Esophagus muscularis mucosa (tissue), 4 donors: ENCODE measurements around the gene ENTREP1. TPM values are rescaled to one million over a fixed set of nuclear protein-coding genes. Genes with fewer than 3 reads are reported as not detected.
"Not testable (repeated sequence)": the region's sequence is repeated elsewhere in the genome, so short reads cannot be mapped to it uniquely, and the experiment has no call there.

Source experiments
- DNase-seq: peaks from one replicate; pipeline ENCODE4 v3.0.0-alpha.2; 2017; ENCODE audit errors: extremely low spot score
- H3K27ac ChIP-seq, 4 donors: fragments of 200-600 bp; sonication (generic); replicated peaks in 1 of 4; 1 replicate in 3 of 4; 2 replicates in 1 of 4; pipeline ENCODE4 v1.5.1; 2016 to 2019; ENCODE audit warnings: mild to moderate bottlenecking in 1 of 4
- H3K27me3 ChIP-seq, 4 donors: fragments of 200-600 bp; sonication (generic); one replicate each; pipeline versions ENCODE4 v1.5.1 to v1.6.0; 2016 to 2019
- H3K36me3 ChIP-seq, 4 donors: fragments of 200-600 bp; sonication (generic); one replicate each; pipeline ENCODE4 v1.5.1; 2016 to 2019
- H3K4me1 ChIP-seq, 4 donors: fragments of 200-600 bp; sonication (generic); one replicate each; pipeline ENCODE4 v1.5.1; 2016 to 2019
- H3K4me3 ChIP-seq, 4 donors: fragments of 200-600 bp; sonication (generic); 1 replicate in 2 of 4; 2 replicates in 2 of 4; pipeline ENCODE4 v1.5.1; 2016 to 2019; ENCODE audit warnings: mild to moderate bottlenecking in 4 of 4, moderate library complexity in 1 of 4
- H3K9me3 ChIP-seq, 4 donors: fragments of 200-600 bp; sonication (generic); 1 replicate in 3 of 4; 2 replicates in 1 of 4; pipeline ENCODE4 v1.5.1; 2016 to 2019
- CTCF ChIP-seq, 3 experiments: fragments of 200-600 bp in 2 of 3; fragments of 450-650 bp in 1 of 3; sonication (generic) in 2 of 3; IDR thresholded peaks; one replicate each; pipeline ENCODE4 v1.5.1; 2017 to 2019; ENCODE audit warnings: antibody characterized with exemption in 3 of 3, mild to moderate bottlenecking in 2 of 3, moderate library complexity in 1 of 3
- EP300 ChIP-seq: sonication (generic); formaldehyde crosslinking; IDR thresholded peaks from one replicate; pipeline ENCODE4 v1.6.1; 2017; ENCODE audit warnings: antibody characterized with exemption
- POLR2A ChIP-seq: fragments of 450-650 bp; IDR thresholded peaks from one replicate; pipeline ENCODE4 v1.6.1; 2017; ENCODE audit warnings: antibody characterized with exemption, moderate library complexity, mild to moderate bottlenecking, low read depth
- POLR2AphosphoS5 ChIP-seq, 2 donors: sonication (generic); formaldehyde crosslinking; IDR thresholded peaks; one replicate each; pipeline ENCODE4 v1.6.1; 2017; ENCODE audit warnings: antibody characterized with exemption in 2 of 2
- WGBS: methylation state at CpG from one replicate; pipeline ENCODE4 v1.1.5; 2018; 5-methylcytosine and 5-hydroxymethylcytosine counted together
- intact Hi-C: fragments of 100-400 bp; cut with DNase I; formaldehyde crosslinking; loops from one replicate; pipeline ENCODE4 v1.15.1; 2023
- total RNA-seq, 4 donors: library from RNA; depleted of rRNA; stranded (reverse); fragments of >200 nt; gene quantifications; one replicate each; pipeline versions ENCODE4 v1.1.0 to v1.2.1, GENCODE V29; 2016

The ENTREP1 gene
- total RNA-seq, 4 donors from 2014 or later, result 16.2 to 30.2 (median 20.4) TPM

- Histone ChIP-seq H3K4me3 (no peak overlapping the region), H3K36me3 (no peaks in the 10 kb centered on the region), H3K27ac (no peak overlapping the region), H3K27me3 (no peaks in the 10 kb centered on the region), H3K9me3 (no peaks in the 10 kb centered on the region), H3K4me1 (no peaks in the 10 kb centered on the region)
- TF ChIP-seq POLR2AphosphoS5 (IDR thresholded peaks at IDR 0.05) (no peak), EP300 (no peak), CTCF (IDR thresholded peaks at IDR 0.05) (no peak), POLR2A (no peak)
- no peak for DNase-seq
- intact Hi-C loops, result no loop called here
- 98% methylated on average over 11 of the region's 13 CpGs for WGBS
Observed at GRCh38 chr9:69431203-69431602, 106.2 kb downstream of the ENTREP1 start.

GRCh38 chr9:69431777-69432176 is 106.8 kb downstream of the ENTREP1 start:
- Histone ChIP-seq H3K27ac (no peak overlapping the region), H3K36me3 (no peaks in the 10 kb centered on the region), H3K4me1 (no peaks in the 10 kb centered on the region), H3K27me3 (no peaks in the 10 kb centered on the region), H3K4me3 (no peak overlapping the region), H3K9me3 (no peaks in the 10 kb centered on the region)
- 90% methylated on average over 1 of the region's 1 CpG for WGBS
- intact Hi-C loops, result no loop called here
- TF ChIP-seq EP300 (no peak), POLR2AphosphoS5 (IDR thresholded peaks at IDR 0.05) (no peak), POLR2A (no peak), CTCF (IDR thresholded peaks at IDR 0.05) (no peak)
- no peak for DNase-seq

- DNase-seq, result no peak
- Histone ChIP-seq H3K36me3 (no peaks in the 10 kb centered on the region), H3K27me3 (no peaks in the 10 kb centered on the region), H3K27ac (no peak overlapping the region), H3K4me3 (no peak overlapping the region), H3K9me3 (no peaks in the 10 kb centered on the region), H3K4me1 (no peaks in the 10 kb centered on the region)
- intact Hi-C loops, result no loop called here
- WGBS, result 92% methylated on average over 11 of the region's 11 CpGs
- TF ChIP-seq EP300 (no peak), CTCF (IDR thresholded peaks at IDR 0.05) (no peak), POLR2AphosphoS5 (IDR thresholded peaks at IDR 0.05) (no peak), POLR2A (no peak)
Observed at GRCh38 chr9:69432623-69433022, 107.6 kb downstream of the ENTREP1 start.

- intact Hi-C loops, result no loop called here
- Histone ChIP-seq H3K4me3 (no peak overlapping the region), H3K4me1 (no peaks in the 10 kb centered on the region), H3K27ac (no peak overlapping the region), H3K27me3 (no peaks in the 10 kb centered on the region), H3K9me3 (no peaks in the 10 kb centered on the region), H3K36me3 (no peaks in the 10 kb centered on the region)
- TF ChIP-seq EP300 (no peak), POLR2AphosphoS5 (IDR thresholded peaks at IDR 0.05) (no peak), CTCF (IDR thresholded peaks at IDR 0.05) (no peak), POLR2A (no peak)
- WGBS, result 56% methylated on average over 1 of the region's 1 CpG
- no peak for DNase-seq
Observed at GRCh38 chr9:69433392-69433791, 108.4 kb downstream of the ENTREP1 start.

GRCh38 chr9:69433968-69434367 is 109.0 kb downstream of the ENTREP1 start:
- Histone ChIP-seq H3K27ac (no peak overlapping the region), H3K9me3 (no peaks in the 10 kb centered on the region), H3K36me3 (no peaks in the 10 kb centered on the region), H3K4me3 (no peak overlapping the region), H3K27me3 (no peaks in the 10 kb centered on the region), H3K4me1 (no peaks in the 10 kb centered on the region)
- no peak for DNase-seq
- TF ChIP-seq POLR2AphosphoS5 (IDR thresholded peaks at IDR 0.05), result no peak
- TF ChIP-seq EP300, result no peak
- no peak for TF ChIP-seq POLR2A
- TF ChIP-seq CTCF (IDR thresholded peaks at IDR 0.05), result no peak
- intact Hi-C loops, result no loop called here
- WGBS, result 98% methylated on average over 4 of the region's 6 CpGs

GRCh38 chr9:69439654-69440053 is 114.6 kb downstream of the ENTREP1 start:
- 89% methylated on average over 4 of the region's 4 CpGs for WGBS
- intact Hi-C loops, H3K4me1 ChIP-seq, H3K9me3 ChIP-seq, H3K27ac ChIP-seq, H3K27me3 ChIP-seq, H3K4me3 ChIP-seq, DNase-seq: not testable (repeated sequence)
- peaks cover 0 to 14% (median 7%) of the 10 kb centered on the region in 4 donors for H3K36me3 ChIP-seq

GRCh38 chr9:69440254-69440955 is 115.4 kb downstream of the ENTREP1 start:
- 95% methylated on average over 12 of the region's 15 CpGs for WGBS
- H3K9me3 ChIP-seq, H3K4me3 ChIP-seq, intact Hi-C loops, H3K27ac ChIP-seq, H3K27me3 ChIP-seq, DNase-seq, H3K4me1 ChIP-seq: not testable (repeated sequence)
- peaks cover 0 to 14% (median 7%) of the 10 kb centered on the region in 4 donors for H3K36me3 ChIP-seq
